DMS114 treated with DMSO at 0.1 percent for 48 hours (cell line): Measurements from ENCODE around the gene TMEM260.
"Not testable (repeated sequence)": the region's sequence is repeated elsewhere in the genome, so short reads cannot be mapped to it uniquely, and the experiment has no call there.

Experiments
- DNase-seq: peaks from one replicate; lab custom pipeline; 2025; ENCODE audit not compliant: unreplicated experiment; lab: John Stamatoyannopoulos, UW

TMEM260 gene

GRCh38 chr14:56594428-56594827, 14.8 kb downstream of the TMEM260 start:
- DNase-seq, result no peak

DNA sequence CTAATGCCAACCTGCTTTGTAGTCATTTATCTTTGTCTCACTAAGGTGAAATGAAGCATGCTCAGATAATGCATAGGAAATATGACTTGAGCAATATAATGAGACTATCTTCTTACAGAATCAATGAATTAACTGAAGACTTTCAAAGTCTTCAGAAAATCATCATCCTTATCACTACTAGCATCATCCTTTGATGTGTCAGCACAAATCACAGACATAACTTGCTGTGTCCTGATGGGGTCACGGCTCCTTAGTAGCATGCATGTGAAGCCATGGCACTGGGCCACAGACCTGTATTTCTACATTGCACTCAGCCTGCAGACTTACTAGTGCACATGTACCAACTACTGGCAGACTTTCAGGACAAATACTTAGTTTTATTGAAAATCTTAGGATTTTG, 18.9 kb downstream of the TMEM260 start:
- no peak for DNase-seq

- no peak for DNase-seq
Observed at GRCh38 chr14:56603648-56604047, 24.1 kb downstream of the TMEM260 start.

DNA sequence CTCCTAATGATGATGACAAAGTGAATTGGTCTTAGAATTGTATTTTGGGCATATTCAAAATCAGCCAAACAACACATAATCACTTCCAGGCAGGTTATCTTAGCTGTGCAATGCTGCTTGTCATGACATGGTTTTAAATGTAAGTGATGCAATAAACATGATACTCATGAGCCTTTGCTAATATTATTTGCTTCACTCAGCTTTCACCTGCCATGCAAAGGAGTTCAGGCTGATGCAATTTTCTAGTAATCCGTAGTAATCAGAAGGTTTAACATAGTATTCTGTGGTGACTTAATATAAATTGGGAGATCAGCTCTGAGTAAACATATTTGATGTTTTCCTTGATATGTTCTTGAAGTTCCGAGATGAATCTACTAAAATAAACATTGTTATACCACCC, 29.1 kb downstream of the TMEM260 start:
- no peak for DNase-seq

GRCh38 chr14:56611663-56612062, 32.1 kb downstream of the TMEM260 start:
- not testable (repeated sequence) for DNase-seq

DNA sequence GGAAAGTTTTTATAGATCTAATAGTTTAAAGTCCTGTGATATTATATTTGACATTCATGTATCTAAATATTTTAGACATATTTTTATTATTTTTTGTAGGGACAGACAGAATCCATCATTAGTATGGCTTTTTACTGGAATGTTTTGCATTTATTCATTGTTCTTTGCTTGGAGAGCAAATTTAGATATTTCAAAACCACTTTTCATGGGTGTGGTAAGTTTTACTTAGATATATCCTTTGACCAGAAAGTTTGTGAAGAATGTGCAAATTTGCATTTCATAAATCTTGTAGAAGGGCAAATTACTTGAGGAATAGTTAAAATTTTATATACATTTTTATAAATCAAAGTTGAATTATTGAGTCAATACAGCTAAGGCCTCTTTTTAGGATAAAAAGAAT, 37.5 kb downstream of the TMEM260 start:
- DNase-seq, result no peak

DNA sequence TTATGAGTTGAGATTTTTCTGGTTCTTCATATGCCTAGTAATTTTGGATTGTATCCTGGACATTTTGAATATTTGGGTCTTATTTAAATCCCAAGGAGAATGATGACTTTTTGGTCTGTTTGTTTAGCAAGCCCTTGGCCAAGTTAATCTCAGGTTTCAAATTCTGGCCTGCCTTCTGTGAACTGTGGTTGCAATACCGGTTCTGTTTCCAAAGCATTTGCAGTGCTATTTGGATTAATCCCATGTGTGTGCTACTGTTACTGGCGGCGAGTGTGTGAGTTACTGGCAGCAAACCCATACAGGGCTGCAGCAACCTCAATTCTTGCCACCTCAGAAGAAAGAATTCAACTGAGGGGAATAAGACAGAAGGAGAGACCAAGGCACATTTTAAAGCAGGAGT, 51.1 kb downstream of the TMEM260 start:
- no peak for DNase-seq

GRCh38 chr14:56632195-56632594, 52.6 kb downstream of the TMEM260 start:
- DNase-seq, result no peak

DNA sequence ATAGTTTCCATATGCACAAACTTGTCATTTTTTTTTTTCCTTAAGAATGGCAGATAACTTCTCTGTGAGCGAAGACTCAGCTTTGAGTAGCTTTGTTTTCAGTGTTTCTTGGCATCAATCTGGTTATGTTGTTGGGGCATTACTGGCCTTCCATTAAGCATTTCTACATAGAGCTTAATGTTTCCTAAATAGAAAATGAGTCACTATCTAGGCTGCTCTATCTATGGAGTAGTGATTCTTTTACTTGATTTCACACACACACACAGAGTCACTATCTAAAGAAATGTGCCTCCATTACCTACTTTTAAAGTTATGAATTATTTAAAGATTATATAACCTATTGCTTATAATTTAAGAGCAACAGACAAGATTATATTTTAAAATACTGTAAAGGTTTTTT, 53.9 kb downstream of the TMEM260 start:
- DNase-seq, result no peak

- no peak for DNase-seq
Observed at GRCh38 chr14:56635041-56635440, 55.4 kb downstream of the TMEM260 start.

DNA sequence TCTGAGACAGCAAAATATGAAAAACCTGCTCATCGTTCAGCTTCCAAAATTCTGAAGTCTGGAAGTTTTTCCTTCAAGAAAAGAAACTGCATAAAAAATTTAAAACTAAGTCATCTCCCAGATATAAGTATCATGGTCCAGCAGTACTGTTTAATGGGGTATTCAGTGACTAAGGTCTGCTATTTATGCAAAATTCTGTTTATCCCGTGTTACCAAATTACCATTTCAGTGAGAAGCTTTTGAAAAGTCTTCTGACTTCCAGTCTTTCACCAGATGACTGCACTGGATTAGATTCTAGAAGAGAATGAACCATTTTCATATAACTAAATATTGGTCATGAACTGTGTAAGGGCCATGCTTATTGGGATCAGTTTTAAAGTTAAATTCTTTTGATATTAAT, 67.9 kb downstream of the TMEM260 start:
- no peak for DNase-seq

DNA sequence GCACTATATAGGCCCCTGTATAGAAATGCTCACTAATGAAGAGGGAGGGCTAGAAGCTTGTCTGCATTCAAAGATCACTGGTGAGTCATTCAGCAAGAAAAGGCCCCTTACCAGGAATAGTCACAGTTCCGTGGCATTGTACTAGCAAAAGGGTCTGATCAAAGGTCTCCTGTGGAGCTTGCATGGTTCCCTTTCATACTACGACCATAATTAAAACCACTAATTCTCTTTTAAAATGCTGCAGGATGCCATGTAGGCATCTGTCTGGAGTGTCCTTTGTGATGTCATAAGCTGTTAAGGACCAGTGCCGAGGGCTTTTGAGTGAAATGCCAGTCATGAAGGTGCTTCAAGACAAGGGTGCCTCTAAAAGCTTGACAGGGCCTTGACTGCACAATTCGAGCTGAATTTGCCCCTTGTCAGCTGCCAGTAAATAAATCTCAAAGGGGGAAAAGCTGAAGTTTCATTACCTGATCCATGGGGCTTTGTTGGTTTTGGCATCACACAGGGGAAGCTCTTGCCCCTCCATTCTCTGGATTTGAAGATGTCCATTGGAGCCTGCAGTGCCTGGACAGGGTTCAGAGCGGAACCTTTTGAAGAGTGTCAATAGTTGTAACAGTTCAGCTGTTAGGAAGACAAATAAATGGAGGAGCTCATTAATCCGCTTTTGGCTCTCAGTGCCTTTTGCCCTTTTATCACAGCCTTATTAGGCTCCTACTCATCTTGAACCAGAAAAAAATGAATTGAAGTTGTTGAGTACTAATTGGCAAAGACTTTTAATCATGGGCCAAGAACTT, 69.1 kb downstream of the TMEM260 start:
- DNase-seq, result no peak

- DNase-seq, result no peak
Observed at GRCh38 chr14:56649382-56649781, 69.8 kb downstream of the TMEM260 start.

GRCh38 chr14:56650048-56650447, 70.5 kb downstream of the TMEM260 start:
- no peak for DNase-seq

DNA sequence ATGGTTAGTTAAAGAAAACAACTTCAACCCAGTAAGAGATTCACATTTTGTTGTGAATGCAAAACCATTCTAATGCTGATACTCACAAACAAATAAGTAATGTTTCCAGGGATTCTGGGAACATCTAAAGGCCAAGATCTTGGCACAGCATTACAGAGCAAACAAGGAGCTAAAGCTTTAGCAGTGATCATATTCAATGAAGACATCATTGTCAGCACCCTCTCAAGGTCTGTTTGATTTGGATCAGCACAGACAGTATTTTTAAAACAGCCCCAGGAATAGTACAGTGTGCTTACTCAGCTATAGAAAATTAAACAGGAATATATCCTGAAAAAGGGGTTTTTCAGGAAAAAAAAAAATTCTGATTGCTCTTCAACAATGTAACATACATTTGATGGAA, 71.4 kb downstream of the TMEM260 start:
- no peak for DNase-seq

DNA sequence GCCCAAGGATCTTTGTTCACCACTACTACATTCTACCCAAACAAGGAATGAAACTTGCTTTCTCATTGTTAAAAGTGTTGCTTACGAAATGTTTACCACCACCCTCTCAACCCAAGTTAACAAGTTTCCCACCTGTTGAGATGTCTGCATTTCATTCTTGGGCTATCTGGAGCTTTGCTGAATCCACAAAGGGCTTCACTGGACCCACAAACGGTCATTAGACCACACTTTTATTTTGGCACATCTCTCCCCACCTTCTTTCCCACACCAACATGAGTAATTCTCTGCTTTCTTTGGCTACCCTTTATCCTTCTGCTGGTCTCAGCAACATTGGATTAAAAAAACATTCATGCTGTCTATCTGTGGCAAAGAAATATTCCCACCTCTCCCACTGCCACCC, 78.0 kb downstream of the TMEM260 start:
- DNase-seq, result no peak

DNA sequence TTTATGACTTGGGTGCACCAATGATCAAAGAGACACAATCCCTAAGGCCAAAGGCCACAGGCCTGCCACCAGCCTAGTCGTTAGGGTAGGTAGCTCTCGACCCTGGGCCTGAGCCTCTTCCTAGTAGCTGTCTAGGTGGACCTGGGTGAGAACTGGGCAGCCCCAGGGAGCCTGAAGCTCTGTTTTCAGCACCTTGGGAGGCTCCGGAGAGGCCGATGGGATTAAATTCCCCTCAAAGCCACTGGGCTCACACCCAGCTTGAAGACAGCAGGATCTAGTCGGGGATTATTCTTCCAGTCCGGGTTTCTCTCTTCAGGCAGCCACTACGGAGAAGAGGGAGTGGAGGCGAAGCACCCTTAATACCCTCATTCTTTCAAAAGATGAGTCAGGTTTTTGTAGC, 79.8 kb downstream of the TMEM260 start:
- DNase-seq, result no peak

DNA sequence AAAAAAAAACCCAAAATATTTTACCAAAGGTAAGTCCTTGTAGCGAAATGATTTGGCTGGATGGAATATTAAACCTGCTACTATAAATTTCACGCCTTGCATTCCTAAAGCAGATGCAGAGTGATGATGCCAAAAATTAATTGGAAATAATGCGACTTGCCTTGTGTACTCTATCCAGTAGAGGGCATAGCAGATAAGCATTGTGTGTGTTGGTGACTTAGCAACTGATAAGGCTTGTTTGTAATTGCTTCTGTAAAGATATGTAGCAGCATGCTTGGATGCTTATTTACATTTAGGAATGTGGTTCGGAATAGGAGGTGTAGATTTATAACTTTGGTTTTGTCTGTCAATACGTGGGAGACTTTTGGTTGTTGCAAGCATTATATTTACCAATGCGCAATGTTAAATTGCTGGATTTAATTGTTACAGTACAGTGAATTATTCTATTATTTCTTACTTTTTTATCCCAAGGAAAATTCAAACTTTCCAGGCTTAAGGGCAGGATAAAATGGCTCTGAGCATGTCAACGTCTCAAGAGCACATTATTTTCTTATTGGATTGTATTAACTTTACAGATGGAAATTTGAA, 80.5 kb downstream of the TMEM260 start:
- peak; percentile 13 for DNase-seq

- no peak for DNase-seq
Observed at GRCh38 chr14:56660677-56661389, 81.2 kb downstream of the TMEM260 start.

GRCh38 chr14:56661478-56661877, 81.9 kb downstream of the TMEM260 start:
- no peak for DNase-seq

GRCh38 chr14:56664811-56665421, 85.3 kb downstream of the TMEM260 start:
- DNase-seq, result no peak

DNA sequence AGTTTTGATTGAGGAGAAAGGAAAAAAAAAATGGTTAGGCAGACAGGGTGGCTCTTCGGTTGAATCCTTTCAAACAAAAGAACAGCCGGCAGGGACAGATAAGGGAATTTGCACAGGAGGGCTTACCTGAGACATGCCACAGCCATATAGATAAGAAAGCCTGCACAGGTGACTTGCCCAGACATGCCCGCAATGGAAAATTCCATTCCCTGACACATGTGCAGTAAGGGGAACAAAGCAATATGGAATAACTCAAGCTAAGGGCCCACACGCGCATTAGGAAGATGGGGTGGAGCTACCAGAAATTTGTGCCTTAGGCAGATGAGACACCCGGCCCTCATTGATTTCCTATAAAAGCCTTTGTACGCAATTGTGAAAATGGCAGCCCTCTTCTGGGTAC, 86.7 kb downstream of the TMEM260 start:
- no peak for DNase-seq
